Endodermal cell (in vitro differentiated cells): ENCODE results near the gene HIP1. TPM values are rescaled to one million over a fixed set of nuclear protein-coding genes. Genes with fewer than 3 reads are reported as not detected.
"Not testable (repeated sequence)": the region's sequence is repeated elsewhere in the genome, so short reads cannot be mapped to it uniquely, and the experiment has no call there.

Source experiments
- DNase-seq: peaks from one replicate; pipeline ENCODE4 v3.0.0-alpha.2; 2017
- H3K27ac ChIP-seq: 2 replicates; pipeline ENCODE4 v1.5.1; 2013; ENCODE audit warnings: mild to moderate bottlenecking, low read depth, low read length, moderate library complexity
- H3K27me3 ChIP-seq: 2 replicates; pipeline ENCODE4 v1.6.1; 2013; ENCODE audit warnings: mild to moderate bottlenecking, low read length, moderate library complexity; ENCODE audit not compliant: insufficient read depth, control insufficient read depth, poor library complexity, severe bottlenecking
- H3K36me3 ChIP-seq: 2 replicates; pipeline ENCODE4 v1.7.0; 2013; ENCODE audit warnings: mild to moderate bottlenecking, low read length, moderate library complexity; ENCODE audit not compliant: control insufficient read depth, insufficient read depth
- H3K4me1 ChIP-seq: one replicate; pipeline ENCODE4 v1.7.0; 2013; ENCODE audit warnings: low read length; ENCODE audit not compliant: control insufficient read depth, insufficient read depth
- H3K4me3 ChIP-seq: 2 replicates; pipeline ENCODE4 v1.5.1; 2013; ENCODE audit warnings: mild to moderate bottlenecking, low read length, moderate library complexity
- H3K9ac ChIP-seq: 2 replicates; pipeline ENCODE4 v1.6.1; 2013; ENCODE audit warnings: mild to moderate bottlenecking, low read length, moderate library complexity; ENCODE audit not compliant: poor library complexity, severe bottlenecking; ENCODE audit errors: extremely low read depth
- H3K9me3 ChIP-seq: 2 replicates; pipeline ENCODE4 v1.6.1; 2013; ENCODE audit warnings: mild to moderate bottlenecking, low read length, moderate library complexity; ENCODE audit not compliant: control insufficient read depth
- H3K27ac Mint-ChIP-seq: 2 replicates; pipeline ENCODE4 v1.8.0; 2020; ENCODE audit warnings: mixed read lengths
- H3K27me3 Mint-ChIP-seq: 2 replicates; pipeline ENCODE4 v1.8.0; 2021; ENCODE audit warnings: mild to moderate bottlenecking, mixed read lengths; ENCODE audit not compliant: insufficient read depth
- H3K36me3 Mint-ChIP-seq: 2 replicates; pipeline ENCODE4 v1.8.0; 2020; ENCODE audit warnings: low read depth, mixed read lengths
- H3K4me1 Mint-ChIP-seq: 2 replicates; pipeline ENCODE4 v1.8.0; 2020; ENCODE audit warnings: mixed read lengths
- H3K4me3 Mint-ChIP-seq: 2 replicates; pipeline ENCODE4 v1.8.0; 2020; ENCODE audit warnings: mild to moderate bottlenecking, moderate library complexity, mixed read lengths
- H3K9me3 Mint-ChIP-seq: 2 replicates; pipeline ENCODE4 v1.8.0; 2020; ENCODE audit warnings: mild to moderate bottlenecking, mixed read lengths
- WGBS, 2 experiments: methylation state at CpG; one replicate each; pipeline versions ENCODE4 v1.1.5 to v1.1.7; 2013; ENCODE audit warnings: missing lambda C conversion rate in 2 of 2, mixed read lengths in 1 of 2; ENCODE audit not compliant: insufficient coverage in 1 of 2, insufficient read length in 1 of 2; 5-methylcytosine and 5-hydroxymethylcytosine counted together
- total RNA-seq, 2 donors: library from RNA; stranded (reverse); fragmentation: NEBNext Ultra II Directional in 1 of 2; extraction: Animal tissue kit (Norgen Biotek cat#: 25700) in 1 of 2; gene quantifications; 2 replicates in 1 of 2; 3 replicates in 1 of 2; pipeline ENCODE4 v1.2.1, GENCODE V29; 2021
- TF ChIP-seq, protein P1 (sequence below): fragments of 200-600 bp; sonication (generic); conservative IDR thresholded peaks from 2 replicates; pipeline ENCODE4 v1.5.0; 2021; ENCODE audit warnings: antibody characterized with exemption, mild to moderate bottlenecking

Gene HIP1
- total RNA-seq, 2 donors from 2014 or later: 64.7 to 70.0 TPM

DNA sequence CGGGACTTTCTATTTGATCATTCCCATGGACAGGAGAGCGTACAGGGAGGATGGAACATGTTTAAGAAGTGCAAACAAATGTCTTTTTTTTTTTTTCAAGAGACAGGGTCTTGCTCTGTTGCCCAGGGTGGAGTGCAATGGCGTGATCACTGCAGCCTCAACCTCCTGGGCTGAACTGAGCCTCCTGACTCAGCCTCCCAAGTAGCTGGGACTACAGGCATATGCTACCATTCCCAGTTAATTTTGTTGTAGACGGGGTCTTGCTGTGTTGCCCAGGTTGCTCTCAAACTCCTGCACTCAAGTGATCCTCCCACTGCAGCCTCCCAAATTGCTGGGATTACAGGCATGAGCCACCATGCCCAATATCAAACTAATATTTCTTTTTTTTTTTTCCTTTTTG is 206.1 kb downstream of the HIP1 start:
- H3K27me3 Mint-ChIP-seq: no peaks in the 10 kb centered on the region
- no peaks in the 10 kb centered on the region for H3K27me3 ChIP-seq
- TF ChIP-seq, protein P1, sequence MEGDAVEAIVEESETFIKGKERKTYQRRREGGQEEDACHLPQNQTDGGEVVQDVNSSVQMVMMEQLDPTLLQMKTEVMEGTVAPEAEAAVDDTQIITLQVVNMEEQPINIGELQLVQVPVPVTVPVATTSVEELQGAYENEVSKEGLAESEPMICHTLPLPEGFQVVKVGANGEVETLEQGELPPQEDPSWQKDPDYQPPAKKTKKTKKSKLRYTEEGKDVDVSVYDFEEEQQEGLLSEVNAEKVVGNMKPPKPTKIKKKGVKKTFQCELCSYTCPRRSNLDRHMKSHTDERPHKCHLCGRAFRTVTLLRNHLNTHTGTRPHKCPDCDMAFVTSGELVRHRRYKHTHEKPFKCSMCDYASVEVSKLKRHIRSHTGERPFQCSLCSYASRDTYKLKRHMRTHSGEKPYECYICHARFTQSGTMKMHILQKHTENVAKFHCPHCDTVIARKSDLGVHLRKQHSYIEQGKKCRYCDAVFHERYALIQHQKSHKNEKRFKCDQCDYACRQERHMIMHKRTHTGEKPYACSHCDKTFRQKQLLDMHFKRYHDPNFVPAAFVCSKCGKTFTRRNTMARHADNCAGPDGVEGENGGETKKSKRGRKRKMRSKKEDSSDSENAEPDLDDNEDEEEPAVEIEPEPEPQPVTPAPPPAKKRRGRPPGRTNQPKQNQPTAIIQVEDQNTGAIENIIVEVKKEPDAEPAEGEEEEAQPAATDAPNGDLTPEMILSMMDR: no peak
- H3K4me3 ChIP-seq: no peak overlapping the region
- H3K36me3 Mint-ChIP-seq: peaks cover 36% of the 10 kb centered on the region
- no peak overlapping the region for H3K9ac ChIP-seq
- H3K4me1 Mint-ChIP-seq: peaks cover 14% of the 10 kb centered on the region
- peaks cover 26% of the 10 kb centered on the region for H3K36me3 ChIP-seq
- no peak overlapping the region for H3K27ac ChIP-seq
- H3K9me3 ChIP-seq: no peaks in the 10 kb centered on the region
- DNase-seq: no peak
- no peaks in the 10 kb centered on the region for H3K9me3 Mint-ChIP-seq
- H3K27ac Mint-ChIP-seq: no peak overlapping the region
- 82 to 95% methylated on average over 4 of the region's 4 CpGs for WGBS, 2 experiments
- H3K4me3 Mint-ChIP-seq: no peak overlapping the region
- H3K4me1 ChIP-seq: no peaks in the 10 kb centered on the region

DNA sequence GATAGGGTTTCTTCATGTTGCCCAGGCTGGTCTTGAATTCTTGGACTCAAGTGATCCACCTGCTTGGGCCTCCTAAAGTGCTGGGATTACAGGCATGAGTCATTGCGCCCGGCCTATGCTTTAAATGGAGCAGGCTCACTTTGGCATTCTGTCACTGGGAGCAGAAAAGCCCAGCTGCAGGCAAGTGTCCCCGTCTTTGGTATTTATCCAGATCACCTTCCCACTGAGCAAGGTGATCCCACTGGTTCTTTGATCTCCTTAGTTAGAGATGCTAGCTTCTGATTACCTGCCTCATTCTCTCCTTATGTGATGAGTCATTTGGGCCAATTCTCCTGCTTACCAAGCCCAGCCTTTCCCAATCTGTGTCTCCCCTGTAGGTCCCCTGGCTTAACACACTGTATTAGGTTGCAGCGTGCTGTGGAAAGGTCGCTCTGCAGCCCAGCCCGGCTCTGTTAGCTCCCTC is 207.4 kb downstream of the HIP1 start:
- H3K9me3 ChIP-seq: no peaks in the 10 kb centered on the region
- H3K27me3 Mint-ChIP-seq: no peaks in the 10 kb centered on the region
- H3K4me1 Mint-ChIP-seq: peaks cover 14% of the 10 kb centered on the region
- peaks cover 25% of the 10 kb centered on the region for H3K36me3 Mint-ChIP-seq
- peaks cover 13% of the 10 kb centered on the region for H3K36me3 ChIP-seq
- no peaks in the 10 kb centered on the region for H3K27me3 ChIP-seq
- peak; percentile 87 for DNase-seq
- H3K4me3 ChIP-seq: no peak overlapping the region
- TF ChIP-seq, protein P1: no peak
- no peak overlapping the region for H3K9ac ChIP-seq
- H3K9me3 Mint-ChIP-seq: no peaks in the 10 kb centered on the region
- H3K4me1 ChIP-seq: no peaks in the 10 kb centered on the region
- 39 to 65% methylated on average over 3 to 6 of the region's 6 CpGs for WGBS, 2 experiments
- H3K27ac Mint-ChIP-seq: peak overlapping the region; percentile 80
- no peak overlapping the region for H3K27ac ChIP-seq
- H3K4me3 Mint-ChIP-seq: no peak overlapping the region

DNA sequence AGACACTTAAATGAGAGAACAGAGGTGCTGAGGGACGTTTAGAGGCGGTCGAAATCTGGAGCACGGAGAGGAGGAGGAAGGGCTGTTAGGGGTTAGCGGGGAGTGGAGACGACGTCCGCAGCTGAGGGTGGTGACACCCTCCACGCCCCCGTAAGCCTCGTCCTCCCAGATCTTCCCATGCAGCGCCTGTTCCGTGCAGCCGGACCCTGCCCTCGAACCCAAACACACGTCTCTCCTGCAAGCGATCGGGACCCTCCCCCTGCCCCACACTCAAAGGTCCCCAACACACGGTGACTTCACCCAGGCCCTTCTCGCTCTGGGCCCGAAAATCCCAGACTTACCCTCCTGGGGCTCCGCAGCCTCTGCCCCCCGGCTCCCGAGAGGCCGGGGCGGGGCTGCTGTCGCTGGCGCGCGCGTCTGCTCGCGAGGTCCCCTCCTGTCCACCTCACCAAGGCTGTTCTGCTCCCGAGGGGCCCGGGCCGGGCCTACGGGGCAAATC is 211.5 kb downstream of the HIP1 start:
- not testable (repeated sequence) for H3K4me1 Mint-ChIP-seq, H3K27me3 Mint-ChIP-seq, H3K4me1 ChIP-seq, H3K27me3 ChIP-seq
- Mint-ChIP-seq H3K27ac (peak overlapping the region; percentile 95), H3K36me3 (peaks cover 36% of the 10 kb centered on the region), H3K4me3 (peak overlapping the region; percentile 92), H3K9me3 (peaks cover 21% of the 10 kb centered on the region)
- Histone ChIP-seq H3K9ac (peak overlapping the region; percentile 77), H3K36me3 (peaks cover 33% of the 10 kb centered on the region), H3K4me3 (peak overlapping the region; percentile 92), H3K27ac (peak overlapping the region; percentile 54), H3K9me3 (peaks cover 25% of the 10 kb centered on the region)
- WGBS, 2 experiments: 1 to 5% methylated on average over 12 to 37 of the region's 37 CpGs
- DNase-seq: peak; percentile 60

DNA sequence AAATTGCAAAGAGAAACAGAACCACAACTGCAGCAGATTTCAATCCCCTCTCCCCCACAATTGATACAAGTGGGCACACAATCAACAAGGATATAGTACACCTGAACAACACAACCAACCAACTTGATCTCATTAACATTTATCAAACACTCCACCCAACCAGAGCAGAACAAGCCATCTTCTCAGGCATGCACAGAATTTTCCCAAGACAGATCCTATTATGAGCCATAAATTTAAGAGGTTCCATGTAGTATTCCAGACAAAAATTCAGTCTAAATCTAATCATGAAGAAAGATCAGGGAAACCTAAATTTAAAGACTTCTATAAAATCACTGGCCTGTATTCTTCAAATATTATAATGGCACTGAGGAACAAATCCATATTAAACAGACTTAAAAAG is 217.0 kb downstream of the HIP1 start:
- H3K27ac ChIP-seq, H3K9ac ChIP-seq, H3K4me3 ChIP-seq, H3K4me1 ChIP-seq, H3K27me3 ChIP-seq, H3K4me1 Mint-ChIP-seq, H3K27ac Mint-ChIP-seq, H3K4me3 Mint-ChIP-seq, DNase-seq, H3K27me3 Mint-ChIP-seq: not testable (repeated sequence)
- H3K9me3 Mint-ChIP-seq: peaks cover 43% of the 10 kb centered on the region
- Histone ChIP-seq H3K9me3 (peaks cover 38% of the 10 kb centered on the region), H3K36me3 (peaks cover 51% of the 10 kb centered on the region)
- H3K36me3 Mint-ChIP-seq: peaks cover 73% of the 10 kb centered on the region

- H3K4me1 ChIP-seq, H3K4me1 Mint-ChIP-seq, H3K4me3 Mint-ChIP-seq, H3K27me3 Mint-ChIP-seq, H3K27ac ChIP-seq, H3K27ac Mint-ChIP-seq, DNase-seq, H3K9ac ChIP-seq, H3K4me3 ChIP-seq, H3K27me3 ChIP-seq: not testable (repeated sequence)
- Histone ChIP-seq H3K36me3 (peaks cover 34% of the 10 kb centered on the region), H3K9me3 (peaks cover 29% of the 10 kb centered on the region)
- 100% methylated on average over 1 of the region's 2 CpGs; no CpG with 5 or more reads in 1 of the 2 experiments for WGBS, 2 experiments
- H3K36me3 Mint-ChIP-seq: peaks cover 58% of the 10 kb centered on the region
- peaks cover 35% of the 10 kb centered on the region for H3K9me3 Mint-ChIP-seq
These were observed 219.9 kb downstream of the HIP1 start for GRCh38 chr7:75518842-75519241.

DNA sequence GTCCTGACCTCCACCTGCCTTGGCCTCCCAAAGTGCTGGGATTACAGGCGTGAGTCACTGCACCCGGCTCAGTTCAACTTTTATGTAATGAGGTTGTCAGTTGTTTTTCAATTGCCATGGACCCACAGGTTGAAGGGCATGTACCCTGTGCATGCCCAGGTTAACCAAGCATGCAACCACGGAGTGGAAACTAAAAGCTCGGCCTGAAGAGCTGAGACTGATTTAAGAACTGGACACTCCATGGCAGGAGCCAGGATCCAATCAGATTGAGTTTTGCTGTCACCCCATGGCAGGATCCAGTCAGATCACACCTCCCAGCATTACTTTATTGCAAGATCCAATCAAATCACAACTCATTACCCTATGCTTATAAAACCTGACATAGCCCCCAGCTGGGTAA is 229.7 kb downstream of the HIP1 start:
- H3K4me1 Mint-ChIP-seq, H3K9me3 Mint-ChIP-seq, H3K27ac Mint-ChIP-seq, H3K9ac ChIP-seq, H3K4me3 Mint-ChIP-seq, H3K4me1 ChIP-seq, H3K4me3 ChIP-seq, H3K27ac ChIP-seq, H3K36me3 ChIP-seq, H3K27me3 Mint-ChIP-seq, H3K27me3 ChIP-seq, H3K9me3 ChIP-seq, DNase-seq, H3K36me3 Mint-ChIP-seq: not testable (repeated sequence)
- WGBS, 2 experiments: no CpG with 5 or more reads among the region's 4 CpGs
